Inflammatory macrophage treated with lipopolysaccharide for 1 hour (primary cell): ENCODE results near the gene GNB3.

Source experiments
- DNase-seq, 2 donors: peaks; one replicate each; pipeline ENCODE4 v3.0.0-alpha.2; 2020 to 2022

Gene GNB3

DNA sequence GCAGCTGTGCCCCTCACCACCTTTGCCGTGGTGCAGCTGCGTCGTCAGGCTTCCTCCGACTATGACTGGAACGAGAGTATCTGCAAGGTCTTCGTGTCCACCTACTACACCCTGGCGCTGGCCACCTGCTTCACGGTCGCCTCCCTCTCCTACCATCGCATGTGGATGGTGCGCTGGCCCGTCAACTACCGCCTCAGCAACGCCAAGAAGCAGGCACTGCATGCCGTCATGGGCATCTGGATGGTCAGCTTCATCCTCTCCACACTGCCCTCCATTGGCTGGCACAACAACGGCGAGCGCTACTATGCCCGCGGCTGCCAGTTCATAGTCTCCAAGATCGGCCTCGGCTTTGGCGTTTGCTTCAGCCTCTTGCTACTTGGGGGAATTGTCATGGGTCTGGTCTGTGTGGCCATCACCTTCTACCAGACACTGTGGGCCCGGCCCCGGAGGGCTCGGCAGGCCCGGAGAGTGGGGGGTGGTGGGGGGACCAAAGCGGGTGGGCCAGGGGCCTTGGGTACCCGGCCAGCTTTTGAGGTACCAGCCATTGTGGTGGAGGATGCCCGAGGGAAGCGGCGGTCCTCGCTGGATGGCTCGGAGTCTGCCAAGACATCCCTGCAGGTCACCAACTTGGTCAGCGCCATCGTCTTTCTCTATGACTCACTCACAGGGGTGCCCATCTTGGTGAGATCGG is 16.5 kb upstream of the GNB3 start:
- DNase-seq = no peak

GRCh38 chr12:6824901-6825381 is 15.8 kb upstream of the GNB3 start:
- no peak for DNase-seq

- peak; percentile 67 to 97 for DNase-seq
These were observed 15.2 kb upstream of the GNB3 start for GRCh38 chr12:6825398-6826124.

GRCh38 chr12:6826125-6826733 is 14.5 kb upstream of the GNB3 start:
- DNase-seq = no peak

GRCh38 chr12:6826734-6827436 is 13.8 kb upstream of the GNB3 start:
- DNase-seq = no peak

DNA sequence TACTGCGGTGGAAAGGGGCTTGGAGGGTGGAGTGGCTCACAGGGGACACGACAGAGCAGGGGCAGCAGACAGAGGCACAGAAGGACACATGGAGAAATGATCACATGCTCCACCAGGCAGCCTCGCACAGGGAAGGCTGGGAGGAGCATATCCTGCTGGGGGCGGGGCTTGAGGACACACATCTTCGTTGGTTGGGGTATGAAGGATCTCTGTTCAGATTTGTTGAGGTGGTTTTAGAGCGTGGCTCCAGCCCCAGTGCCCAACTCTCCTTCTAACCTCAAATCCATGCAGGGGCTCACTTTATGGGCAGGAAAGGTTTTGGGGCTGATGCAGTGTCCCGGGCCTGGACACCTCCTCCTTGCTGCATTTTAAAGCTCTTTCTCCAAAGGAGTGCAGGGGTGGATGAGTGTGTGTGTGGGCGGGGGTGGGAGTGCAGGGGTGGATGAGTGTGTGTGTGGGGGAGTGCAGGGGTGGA is 13.3 kb upstream of the GNB3 start:
- DNase-seq = peak; percentile 23 to 40

GRCh38 chr12:6827982-6828780 is 12.5 kb upstream of the GNB3 start, which contains the start of gene P3H3:
Gene P3H3, plus strand, starts transcription at chr12:6828407. Its CDS starts 34 bp downstream, at chr12:6828441.
- no peak for DNase-seq

- no peak for DNase-seq
These were observed 11.8 kb upstream of the GNB3 start for GRCh38 chr12:6828781-6829535.

DNA sequence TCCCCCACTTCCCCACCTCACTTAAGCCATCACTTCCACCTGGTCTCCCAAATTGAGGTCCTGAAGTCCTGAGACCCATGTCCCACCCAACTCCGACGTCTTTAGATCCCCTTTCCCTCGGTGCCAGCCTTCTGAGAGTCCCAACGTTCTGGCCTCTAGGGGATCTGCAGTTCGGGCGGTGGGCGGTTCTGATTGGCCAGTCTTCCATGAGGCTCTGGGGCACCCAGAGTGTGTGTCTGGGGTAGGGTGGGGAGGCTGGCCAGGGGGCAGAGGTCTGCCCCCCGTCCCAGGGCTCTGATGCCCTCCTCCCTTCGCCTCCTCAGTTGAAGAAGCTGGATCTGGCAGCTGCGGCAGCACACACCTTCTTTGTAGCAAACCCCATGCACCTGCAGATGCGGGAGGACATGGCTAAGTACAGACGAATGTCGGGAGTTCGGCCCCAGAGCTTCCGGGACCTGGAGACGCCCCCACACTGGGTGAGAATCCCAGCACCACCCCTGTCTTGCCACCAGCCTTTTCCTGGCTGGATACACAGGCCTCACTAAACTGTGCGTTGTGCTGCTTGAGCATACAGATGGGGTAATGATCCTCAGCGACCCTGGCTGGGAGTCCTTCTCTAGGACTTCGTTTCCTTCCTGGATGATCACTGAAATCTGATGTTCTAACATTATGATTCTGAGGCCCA is 11.0 kb upstream of the GNB3 start:
- no peak for DNase-seq

- no peak for DNase-seq
These were observed 10.3 kb upstream of the GNB3 start for GRCh38 chr12:6830286-6830890.

DNA sequence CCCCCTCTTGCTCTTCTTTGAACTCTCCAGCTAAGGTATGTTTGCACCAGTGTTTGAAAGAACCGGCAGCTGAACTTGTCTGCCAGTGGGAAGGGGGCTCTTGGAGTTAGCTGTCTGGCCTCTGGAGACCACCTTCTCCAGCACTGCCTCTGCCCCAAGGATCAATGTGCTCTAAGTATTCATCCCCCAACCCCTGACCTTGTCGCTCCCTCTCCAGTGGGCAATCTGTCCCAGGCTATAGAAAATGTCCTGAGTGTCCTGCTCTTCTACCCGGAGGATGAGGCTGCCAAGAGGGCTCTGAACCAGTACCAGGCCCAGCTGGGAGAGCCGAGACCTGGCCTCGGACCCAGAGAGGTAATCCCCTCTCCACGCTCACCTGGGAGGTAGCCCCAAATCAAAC is 9.7 kb upstream of the GNB3 start:
- no peak for DNase-seq

GRCh38 chr12:6831450-6831995 is 9.2 kb upstream of the GNB3 start:
- no peak for DNase-seq

- DNase-seq = no peak
These were observed 8.6 kb upstream of the GNB3 start for GRCh38 chr12:6832125-6832524.

GRCh38 chr12:6833189-6833890 is 7.4 kb upstream of the GNB3 start:
- DNase-seq = no peak

DNA sequence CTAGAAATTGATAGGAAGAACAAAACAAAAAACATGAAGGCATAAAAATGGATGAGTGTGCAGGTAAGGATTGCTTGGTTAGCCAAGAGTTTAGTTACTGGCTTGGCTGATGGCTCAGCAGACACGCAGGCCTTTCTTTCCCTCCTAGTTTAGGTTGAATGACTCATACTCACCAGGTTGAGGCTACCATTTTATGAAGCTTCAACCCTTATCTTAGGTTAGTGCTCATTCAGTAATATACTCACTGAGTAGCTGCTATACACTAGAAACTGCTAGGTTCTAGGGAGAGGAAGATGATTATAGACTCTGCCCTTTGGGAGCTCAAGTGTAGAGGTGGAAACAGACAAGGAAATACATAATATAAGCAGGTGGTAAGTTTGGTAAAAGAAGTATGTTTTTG is 6.5 kb upstream of the GNB3 start:
- DNase-seq = no peak

DNA sequence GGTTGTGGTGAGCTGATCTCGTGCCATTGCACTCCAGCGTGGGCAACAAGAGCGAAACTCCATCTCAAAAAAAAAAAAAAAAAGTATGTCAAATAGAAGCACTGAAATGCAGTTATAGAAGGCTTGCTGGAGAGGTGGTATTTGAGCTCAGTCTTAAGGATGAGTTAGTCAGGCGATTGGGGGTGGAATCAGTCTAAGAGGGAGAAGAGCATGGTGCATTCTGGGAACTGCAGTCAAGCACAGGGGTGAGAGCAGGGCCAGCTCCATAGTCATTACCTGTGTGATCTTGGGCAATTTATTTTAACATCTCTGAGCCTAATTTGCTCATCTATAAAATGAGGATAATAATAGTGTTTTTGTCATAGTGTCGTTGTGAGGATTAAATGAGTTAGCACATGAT is 5.9 kb upstream of the GNB3 start:
- no peak for DNase-seq

DNA sequence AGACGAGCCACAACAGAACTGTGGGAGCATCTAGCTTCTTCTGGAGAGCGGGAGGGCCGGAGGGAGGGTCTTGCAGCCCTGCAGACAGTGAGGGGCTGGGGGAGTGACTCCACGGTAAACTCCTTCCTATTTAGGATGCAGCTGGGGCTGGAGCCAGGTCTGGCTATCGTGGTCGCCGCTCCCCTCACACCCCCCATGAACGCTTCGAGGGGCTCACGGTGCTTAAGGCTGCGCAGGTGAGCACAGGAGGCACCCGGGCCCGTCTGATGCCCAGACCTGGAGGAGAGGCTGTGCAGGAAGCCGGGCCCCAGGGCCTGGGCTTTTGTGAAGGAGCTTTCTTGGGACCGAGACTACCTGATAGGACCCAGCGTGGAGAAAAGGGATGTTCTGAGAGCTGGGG is 3.9 kb upstream of the GNB3 start:
- no peak for DNase-seq

GRCh38 chr12:6837370-6838060 is 3.2 kb upstream of the GNB3 start:
- DNase-seq = no peak

DNA sequence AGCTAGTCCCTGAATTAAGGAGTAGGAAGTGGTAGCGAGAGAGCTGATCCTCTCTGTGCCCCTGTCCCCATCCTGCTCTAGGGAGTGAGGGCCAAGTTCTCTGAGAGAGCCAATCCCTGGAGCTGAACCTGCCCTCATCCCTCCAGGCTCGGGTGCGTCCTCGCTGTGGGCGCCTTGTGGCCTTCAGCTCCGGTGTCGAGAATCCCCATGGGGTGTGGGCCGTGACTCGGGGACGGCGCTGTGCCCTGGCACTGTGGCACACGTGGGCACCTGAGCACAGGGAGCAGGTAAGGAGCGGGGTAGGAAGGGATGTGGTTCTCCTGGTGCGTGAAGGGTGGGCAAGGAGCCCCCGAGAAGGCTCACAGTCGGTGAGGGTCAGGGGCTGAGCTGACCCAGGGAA is 1.9 kb upstream of the GNB3 start:
- DNase-seq = no peak
